Uterus (tissue), 2 donors: ENCODE data around the gene MED25.

Experiments used
- POLR2A ChIP-seq, 2 donors: fragments of 450-650 bp; IDR thresholded peaks; one replicate each; pipeline ENCODE4 v1.6.1; 2016; ENCODE audit warnings: antibody characterized with exemption in 2 of 2, mild to moderate bottlenecking in 1 of 2, moderate library complexity in 1 of 2
- TF ChIP-seq, protein P1 (sequence below), 4 experiments: fragments of 200-600 bp in 2 of 4; fragments of 450-650 bp in 2 of 4; sonication (generic) in 2 of 4; IDR thresholded peaks; one replicate each; pipeline ENCODE4 v1.5.1; 2016 to 2019; ENCODE audit warnings: antibody characterized with exemption in 4 of 4, mild to moderate bottlenecking in 2 of 4, moderate library complexity in 1 of 4

DNA sequence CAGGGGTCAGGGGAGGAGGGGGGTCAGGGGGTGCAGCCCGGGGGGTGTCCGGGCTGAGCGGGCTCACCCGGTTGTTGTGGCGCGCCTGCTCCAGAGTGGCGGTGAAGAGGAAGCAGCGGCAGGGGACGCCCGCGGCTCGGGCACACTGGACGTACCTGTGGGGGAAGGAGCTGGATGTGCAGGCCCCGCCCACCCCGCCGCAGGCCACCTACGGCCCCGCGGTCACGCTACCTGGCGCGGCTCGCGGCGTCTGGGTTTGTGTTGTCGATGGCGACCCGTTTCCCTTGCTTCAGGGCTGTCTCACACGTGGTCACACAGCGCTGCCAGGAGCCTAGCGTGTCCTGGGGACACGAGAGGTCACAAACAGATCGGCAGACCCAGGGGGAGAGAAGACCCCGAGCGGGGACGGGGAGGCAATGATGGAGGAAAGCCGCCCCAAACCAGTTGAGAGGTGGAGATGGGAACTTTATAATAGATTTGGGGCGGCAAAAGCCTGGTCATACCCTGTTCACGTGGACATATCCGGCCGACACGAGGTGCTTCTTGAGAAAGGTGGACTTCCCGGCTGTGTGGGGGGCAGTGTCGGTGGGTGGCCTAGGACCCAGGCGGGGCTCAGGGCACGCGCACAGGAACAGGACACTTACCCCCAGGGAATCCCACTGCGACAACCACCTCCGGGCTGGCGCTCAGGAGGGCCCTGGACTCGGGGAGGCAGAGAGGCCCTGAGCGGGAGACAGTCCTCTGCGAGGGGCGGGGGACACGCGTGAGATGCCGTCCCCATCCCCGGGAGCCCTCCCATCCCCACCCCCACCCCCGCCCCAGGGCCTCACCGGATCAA is 43.7 kb downstream of the MED25 start:
- TF ChIP-seq, protein P1, sequence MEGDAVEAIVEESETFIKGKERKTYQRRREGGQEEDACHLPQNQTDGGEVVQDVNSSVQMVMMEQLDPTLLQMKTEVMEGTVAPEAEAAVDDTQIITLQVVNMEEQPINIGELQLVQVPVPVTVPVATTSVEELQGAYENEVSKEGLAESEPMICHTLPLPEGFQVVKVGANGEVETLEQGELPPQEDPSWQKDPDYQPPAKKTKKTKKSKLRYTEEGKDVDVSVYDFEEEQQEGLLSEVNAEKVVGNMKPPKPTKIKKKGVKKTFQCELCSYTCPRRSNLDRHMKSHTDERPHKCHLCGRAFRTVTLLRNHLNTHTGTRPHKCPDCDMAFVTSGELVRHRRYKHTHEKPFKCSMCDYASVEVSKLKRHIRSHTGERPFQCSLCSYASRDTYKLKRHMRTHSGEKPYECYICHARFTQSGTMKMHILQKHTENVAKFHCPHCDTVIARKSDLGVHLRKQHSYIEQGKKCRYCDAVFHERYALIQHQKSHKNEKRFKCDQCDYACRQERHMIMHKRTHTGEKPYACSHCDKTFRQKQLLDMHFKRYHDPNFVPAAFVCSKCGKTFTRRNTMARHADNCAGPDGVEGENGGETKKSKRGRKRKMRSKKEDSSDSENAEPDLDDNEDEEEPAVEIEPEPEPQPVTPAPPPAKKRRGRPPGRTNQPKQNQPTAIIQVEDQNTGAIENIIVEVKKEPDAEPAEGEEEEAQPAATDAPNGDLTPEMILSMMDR (IDR thresholded peaks at IDR 0.05): no peak
- TF ChIP-seq POLR2A (IDR thresholded peaks at IDR 0.05): no peak
